GM21360 (cell line): Measurements from ENCODE around the gene FAM171A2.
"Not testable (repeated sequence)": the region's sequence is repeated elsewhere in the genome, so short reads cannot be mapped to it uniquely, and the experiment has no call there.

Source experiments
- ATAC-seq: cut with Tn5 transposase; IDR thresholded peaks from one replicate; pipeline ENCODE4 v1.9.1; 2021; ENCODE audit warnings: mild to moderate bottlenecking, moderate library complexity; ENCODE audit not compliant: unreplicated experiment

FAM171A2 gene

GRCh38 chr17:44347206-44348055 is 16.2 kb downstream of the FAM171A2 start:
- ATAC-seq: not testable (repeated sequence)

- ATAC-seq: no peak
These were observed 17.4 kb downstream of the FAM171A2 start for GRCh38 chr17:44346064-44346844.

DNA sequence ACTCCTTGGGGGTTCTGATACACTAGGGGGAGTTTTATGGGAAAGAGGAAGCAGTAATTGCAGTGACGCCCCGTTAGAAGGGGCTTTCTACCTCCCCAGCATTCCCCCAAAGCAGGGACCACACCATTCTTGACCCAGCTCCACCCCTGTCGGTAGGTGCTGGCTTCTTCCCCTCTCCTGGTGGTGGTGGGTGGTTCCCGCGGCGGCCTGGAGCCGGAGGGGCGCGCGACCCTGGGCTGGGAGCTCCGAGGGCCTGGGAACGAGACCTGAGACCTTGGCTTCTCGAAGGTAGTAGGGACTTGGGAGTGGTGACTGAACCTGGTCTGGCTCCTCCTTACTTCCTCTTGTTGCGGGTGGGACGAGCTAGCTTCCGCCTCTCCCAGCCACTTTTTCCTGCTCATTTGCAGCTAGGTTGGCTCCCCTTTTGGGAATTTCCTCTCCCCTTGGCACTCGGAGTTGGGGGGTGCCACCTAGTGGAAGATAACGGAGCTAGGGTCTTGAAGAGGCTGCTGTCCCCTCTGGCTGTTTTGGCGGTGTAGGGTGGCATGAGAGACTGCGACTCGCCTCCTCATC is 18.1 kb downstream of the FAM171A2 start:
- ATAC-seq: no peak

- no peak for ATAC-seq
These were observed 18.7 kb downstream of the FAM171A2 start, which contains the start of gene GRN for GRCh38 chr17:44344939-44345453. GRN (plus strand) TSS chr17:44345302; CDS start chr17:44349165, 3,863 bp downstream.

GRCh38 chr17:44343510-44344209 is 20.0 kb downstream of the FAM171A2 start:
- no peak for ATAC-seq

GRCh38 chr17:44340553-44340952 is 23.1 kb downstream of the FAM171A2 start:
- ATAC-seq: not testable (repeated sequence)

- ATAC-seq: no peak
These were observed 25.0 kb downstream of the FAM171A2 start for GRCh38 chr17:44338702-44339101.

DNA sequence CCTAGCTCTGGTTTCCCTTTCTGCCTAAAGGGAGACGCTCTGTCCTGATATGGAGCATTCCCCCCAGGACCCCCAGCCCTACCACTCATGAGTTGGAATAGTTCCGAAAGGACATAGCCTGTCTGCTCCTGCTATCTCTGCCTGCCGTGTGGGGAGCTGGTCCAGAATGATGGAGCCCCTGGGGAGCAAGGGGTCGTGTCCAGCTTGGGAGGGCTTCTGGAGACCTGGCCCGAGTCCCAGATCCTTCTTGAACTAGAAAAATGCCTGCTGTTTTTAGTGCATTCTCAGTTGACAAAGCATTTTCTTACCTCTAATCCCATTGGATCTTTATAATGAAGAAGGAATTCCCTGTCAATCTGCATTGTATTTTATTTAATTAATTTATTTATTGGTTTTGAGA is 27.7 kb downstream of the FAM171A2 start:
- ATAC-seq: no peak

DNA sequence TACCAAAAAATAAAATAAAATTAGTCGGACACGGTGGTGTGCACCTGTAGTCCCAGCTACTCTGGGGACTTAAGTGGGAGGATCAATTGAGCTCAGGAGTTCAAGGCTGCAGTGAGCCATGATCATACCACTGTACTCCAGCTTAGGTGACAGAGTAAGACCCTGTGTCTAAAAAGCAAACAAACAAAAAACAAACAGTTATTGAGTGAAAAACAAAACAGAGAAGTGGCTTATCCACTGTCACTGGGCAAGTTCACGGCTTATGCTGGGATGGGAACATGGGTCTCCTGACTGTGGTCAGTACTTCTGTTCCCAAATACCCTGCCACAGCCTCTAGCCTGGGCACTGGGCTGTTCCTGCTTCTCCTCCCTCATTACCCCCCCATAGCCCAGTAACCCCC is 28.1 kb downstream of the FAM171A2 start:
- ATAC-seq: no peak

- ATAC-seq: no peak
These were observed 28.9 kb downstream of the FAM171A2 start for GRCh38 chr17:44334727-44335126.

DNA sequence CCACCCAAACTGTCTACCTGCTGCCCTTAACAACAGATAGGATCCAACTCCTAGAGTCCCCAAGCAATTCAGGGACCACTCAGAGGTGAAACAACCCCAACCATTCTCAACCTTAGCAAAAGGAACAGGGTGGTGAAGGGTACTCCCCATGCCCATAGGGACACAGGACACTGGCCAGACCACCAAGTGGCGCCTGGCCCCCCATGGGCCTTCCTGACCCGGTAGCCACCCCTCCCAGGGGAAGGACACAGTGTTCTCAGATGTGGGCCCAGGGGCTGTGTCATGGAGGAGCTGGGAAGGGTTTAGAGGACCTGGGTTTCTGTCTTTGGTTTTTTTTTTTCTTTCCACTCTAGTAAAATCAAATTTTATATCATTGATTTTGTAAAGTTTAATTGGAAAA is 29.3 kb downstream of the FAM171A2 start:
- ATAC-seq: no peak

DNA sequence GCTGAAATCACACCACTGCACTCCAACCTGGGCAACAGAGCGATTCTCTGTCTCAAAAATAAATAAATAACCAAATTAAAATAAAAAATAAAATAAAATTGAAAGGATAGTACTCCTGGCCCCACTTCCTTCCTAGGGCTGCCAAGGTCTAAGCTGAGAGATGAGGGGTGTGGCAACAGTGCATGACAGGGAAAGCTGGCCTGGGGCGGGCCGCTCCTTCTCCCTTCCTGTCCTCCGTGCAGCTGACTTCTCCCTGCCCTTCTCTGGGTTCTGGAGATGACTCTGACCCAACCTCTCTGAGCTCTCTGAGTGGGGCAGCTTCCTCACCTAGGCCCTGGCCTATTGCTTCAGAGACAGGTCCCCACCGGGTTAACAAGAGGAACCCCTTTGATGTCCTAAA is 30.3 kb downstream of the FAM171A2 start:
- no peak for ATAC-seq

DNA sequence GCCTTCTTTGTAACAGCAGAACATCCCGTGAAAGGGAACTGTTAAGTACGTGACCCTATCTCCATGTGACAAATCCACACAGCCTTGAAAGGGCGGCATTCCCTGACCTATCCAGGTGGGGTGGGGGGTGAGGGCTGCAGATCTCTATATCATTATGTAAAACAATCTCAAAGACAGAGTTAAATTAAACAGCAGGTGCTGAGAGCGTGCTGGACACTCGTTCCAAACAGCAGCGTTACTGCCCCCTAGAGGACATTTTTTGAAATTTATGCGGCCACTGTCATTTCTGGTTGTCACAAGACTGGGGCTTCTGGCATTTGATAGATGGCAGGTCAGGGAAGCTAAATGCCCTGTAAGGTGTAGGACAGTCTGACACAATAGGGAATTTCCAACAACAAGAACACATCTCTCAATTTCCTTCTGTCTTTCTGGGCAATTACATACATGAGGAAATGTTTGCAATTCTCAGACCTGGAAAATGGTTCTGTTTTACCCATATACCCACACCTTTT is 32.3 kb downstream of the FAM171A2 start:
- no peak for ATAC-seq

- ATAC-seq: not testable (repeated sequence)
These were observed 33.4 kb downstream of the FAM171A2 start for GRCh38 chr17:44330263-44330662.

GRCh38 chr17:44329516-44329915 is 34.1 kb downstream of the FAM171A2 start:
- not testable (repeated sequence) for ATAC-seq

DNA sequence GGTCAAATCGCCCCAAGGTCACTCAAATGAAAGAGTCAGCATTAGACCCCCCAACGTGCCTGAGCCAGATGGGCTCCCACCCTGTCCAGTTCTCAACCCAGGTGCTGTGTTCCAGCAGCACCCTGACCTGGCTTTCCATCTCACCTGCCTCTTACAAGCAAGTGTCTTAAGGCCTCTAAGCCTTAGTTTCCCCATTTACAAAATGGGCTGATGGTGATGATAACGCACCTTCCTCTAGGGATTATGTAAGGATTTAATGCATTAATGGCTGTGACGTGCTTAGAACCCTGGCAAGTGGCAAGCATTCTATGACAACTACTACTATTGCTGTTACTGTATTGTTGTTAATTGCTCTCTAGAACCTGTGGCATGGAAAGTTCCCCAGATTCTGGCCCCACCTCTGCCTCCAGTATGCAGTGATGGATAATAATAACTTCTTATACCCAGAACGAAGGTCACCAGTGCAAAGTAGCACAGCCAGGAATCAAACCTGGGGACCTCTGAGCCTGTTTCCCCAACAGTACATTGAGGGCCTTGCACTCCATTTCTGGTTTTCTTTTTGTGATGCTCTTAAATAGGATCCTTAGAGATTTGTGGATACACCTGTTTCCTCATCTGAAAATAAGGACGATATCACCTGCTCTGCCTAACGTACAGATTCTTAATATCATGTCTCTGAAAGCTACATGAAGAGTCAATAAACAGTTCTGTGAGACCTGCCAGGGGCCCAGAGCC is 35.8 kb downstream of the FAM171A2 start:
- ATAC-seq: no peak

DNA sequence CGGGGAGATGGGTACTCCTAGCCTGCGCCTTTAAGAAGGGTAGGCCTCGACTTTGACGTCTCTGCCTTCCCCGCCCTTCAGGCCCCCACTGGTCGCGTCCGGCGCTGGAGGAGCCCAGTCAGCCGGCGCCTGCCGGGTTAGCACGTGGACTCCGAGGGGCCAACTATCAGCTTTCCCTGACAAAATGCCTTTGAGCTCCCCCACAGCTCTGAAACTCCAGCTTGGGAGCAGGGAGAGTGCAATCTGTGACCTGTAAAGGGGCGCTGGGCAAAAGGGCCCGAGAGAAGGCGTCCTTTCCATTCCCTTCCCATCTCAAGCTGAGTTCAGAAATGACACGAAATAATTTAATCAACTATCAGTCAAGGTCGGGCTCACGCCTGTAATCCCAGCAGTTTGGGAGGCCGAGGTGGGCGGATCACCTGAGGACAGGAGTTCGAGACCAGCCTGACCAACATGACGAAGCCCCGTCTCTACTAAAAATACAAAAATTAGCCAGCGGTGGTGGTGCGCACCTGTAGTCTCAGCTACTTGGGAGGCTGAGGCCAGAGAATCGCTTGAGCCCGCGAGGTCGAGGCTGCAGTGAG is 36.7 kb downstream of the FAM171A2 start:
- peak; percentile 56 for ATAC-seq

- peak; percentile 58 for ATAC-seq
These were observed 38.9 kb downstream of the FAM171A2 start, which contains the start of gene SLC25A39 for GRCh38 chr17:44324571-44325275. SLC25A39 (minus strand) TSS chr17:44324823; CDS start chr17:44323562, 1,261 bp downstream.
